ENCODE data around the gene SLC4A1AP.
"Not testable (repeated sequence)": the region's sequence is repeated elsewhere in the genome, so short reads cannot be mapped to it uniquely, and the experiment has no call there.

Gene SLC4A1AP

GRCh38 chr2:27664154-27664574, 475 bp downstream of the SLC4A1AP start:
- H3K4me2 ChIP-seq = peak overlapping the region; percentile 79 to 99 (median 97)
- H4K20me1 ChIP-seq = peaks cover 0 to 5% (median 0%) of the 10 kb centered on the region in 11 experiments; a peak in 1 of 22 replicates
- H3K4me1 ChIP-seq = peaks cover 29 to 68% (median 45%) of the 10 kb centered on the region in 10 experiments
- no peaks in the 10 kb centered on the region for H3K9me3 ChIP-seq (replicated peaks in 1 of 11)
- peak overlapping the region; percentile 72 to 93 (median 84) for H3K4me3 ChIP-seq
- H3K27me3 ChIP-seq = no peaks in the 10 kb centered on the region
- peak overlapping the region; percentile 78 to 92 (median 89) for H3K9ac ChIP-seq
- H3K36me3 ChIP-seq = peaks cover 40 to 59% (median 54%) of the 10 kb centered on the region in 11 experiments
- no peak for TF ChIP-seq Cebpa-rat (IDR thresholded peaks at IDR 0.05)
- H3K27ac ChIP-seq = peak overlapping the region; percentile 79 to 94 (median 92)

- peaks cover 29 to 62% (median 45%) of the 10 kb centered on the region in 10 experiments for H3K4me1 ChIP-seq
- peak overlapping the region in 10 of 11 experiments; percentile 79 to 94 (median 92); a peak in 20 of 22 replicates for H3K27ac ChIP-seq
- H3K9ac ChIP-seq = peak overlapping the region; percentile 78 to 92 (median 89)
- peak overlapping the region; percentile 79 to 99 (median 97) for H3K4me2 ChIP-seq
- H3K36me3 ChIP-seq = peaks cover 40 to 59% (median 53%) of the 10 kb centered on the region in 11 experiments
- H3K4me3 ChIP-seq = peak overlapping the region; percentile 72 to 93 (median 84)
- H4K20me1 ChIP-seq = peaks cover 0 to 5% (median 0%) of the 10 kb centered on the region in 11 experiments; a peak in 1 of 22 replicates
- peak in 6 of 11 experiments; percentile 17 to 81 (median 46); a peak in 7 of 22 replicates for TF ChIP-seq Cebpa-rat (IDR thresholded peaks at IDR 0.05)
- H3K27me3 ChIP-seq = no peaks in the 10 kb centered on the region
- H3K9me3 ChIP-seq (replicated peaks in 1 of 11) = no peaks in the 10 kb centered on the region
These were observed 1.1 kb downstream of the SLC4A1AP start for GRCh38 chr2:27664622-27665363.

DNA sequence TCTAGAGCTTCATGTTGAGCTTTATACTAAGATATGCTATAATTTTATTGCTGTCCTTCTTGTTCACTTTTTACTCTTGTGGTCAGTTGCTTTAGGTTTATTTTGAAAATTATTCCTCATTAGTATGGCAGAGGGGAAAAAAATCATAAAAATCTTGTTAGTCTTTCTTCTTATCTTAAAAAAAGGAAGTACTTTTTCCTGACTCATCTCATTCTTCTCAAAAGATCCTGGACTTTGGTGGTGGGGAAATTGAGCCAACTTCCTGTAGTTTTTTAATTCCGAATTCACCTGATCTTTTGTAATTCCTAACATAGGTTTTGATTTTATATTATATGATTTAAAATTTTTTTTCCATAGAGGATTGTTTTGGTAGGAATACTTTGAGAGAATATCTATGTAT, 3.8 kb downstream of the SLC4A1AP start:
- Histone ChIP-seq H3K27ac (peak overlapping the region in 9 of 11 experiments; percentile 30 to 68 (median 44); a peak in 14 of 22 replicates), H3K9ac (peak overlapping the region in 6 of 11 experiments; percentile 29 to 56 (median 48); a peak in 8 of 22 replicates)

DNA sequence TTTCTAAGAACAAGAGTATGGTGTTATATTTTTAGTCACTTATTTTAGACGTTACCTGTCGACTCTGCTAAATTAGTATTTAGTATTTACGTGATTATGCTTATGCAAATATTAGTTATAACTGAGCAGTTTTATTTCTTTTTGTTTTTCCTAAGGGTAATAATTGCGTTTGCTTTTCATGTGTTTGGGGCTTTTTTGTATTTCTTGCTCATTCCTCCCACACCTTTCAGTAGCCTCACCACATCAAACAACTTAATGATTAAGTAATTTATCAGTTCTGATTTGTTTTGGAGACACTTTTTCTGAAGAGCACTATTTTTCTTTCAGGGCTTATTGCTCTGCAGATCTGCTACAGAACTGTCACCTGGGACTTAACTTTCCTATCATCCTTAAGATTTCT, 7.5 kb downstream of the SLC4A1AP start:
- H4K20me1 ChIP-seq = no peaks in the 10 kb centered on the region
- H3K4me3 ChIP-seq = no peak overlapping the region
- no peaks in the 10 kb centered on the region for H3K27me3 ChIP-seq
- H3K4me1 ChIP-seq = peaks cover 0 to 22% (median 16%) of the 10 kb centered on the region in 10 experiments; a peak in 14 of 20 replicates
- H3K9me3 ChIP-seq (replicated peaks in 1 of 11) = no peaks in the 10 kb centered on the region
- H3K4me2 ChIP-seq = no peak overlapping the region
- TF ChIP-seq Cebpa-rat (IDR thresholded peaks at IDR 0.05) = no peak
- H3K27ac ChIP-seq = no peak overlapping the region
- H3K9ac ChIP-seq = no peak overlapping the region; a peak in 1 of 22 replicates
- H3K36me3 ChIP-seq = peaks cover 76 to 94% (median 84%) of the 10 kb centered on the region in 11 experiments

More for the DNA sequence above, 3.8 kb downstream of the SLC4A1AP start:
- peaks cover 0 to 3% (median 0%) of the 10 kb centered on the region in 11 experiments; a peak in 1 of 22 replicates for H4K20me1 ChIP-seq
- H3K4me1 ChIP-seq = peaks cover 25 to 47% (median 38%) of the 10 kb centered on the region in 10 experiments
- peaks cover 42 to 60% (median 52%) of the 10 kb centered on the region in 11 experiments for H3K36me3 ChIP-seq
- H3K27me3 ChIP-seq = no peaks in the 10 kb centered on the region
- peak overlapping the region in 1 of 10 experiments; percentile 31; a peak in 1 of 20 replicates for H3K4me3 ChIP-seq
- no peak for TF ChIP-seq Cebpa-rat (IDR thresholded peaks at IDR 0.05)
- no peaks in the 10 kb centered on the region for H3K9me3 ChIP-seq (replicated peaks in 1 of 11)
- peak overlapping the region in 7 of 11 experiments; percentile 37 to 80 (median 69); a peak in 12 of 22 replicates for H3K4me2 ChIP-seq

- no peak overlapping the region for H3K4me3 ChIP-seq
- no peaks in the 10 kb centered on the region for H3K27me3 ChIP-seq
- H3K4me1 ChIP-seq = peaks cover 0 to 7% (median 2%) of the 10 kb centered on the region in 10 experiments; a peak in 9 of 20 replicates
- H3K36me3 ChIP-seq = peaks cover 87 to 98% (median 93%) of the 10 kb centered on the region in 11 experiments
- no peaks in the 10 kb centered on the region for H3K9me3 ChIP-seq (replicated peaks in 1 of 11)
- H3K27ac ChIP-seq = no peak overlapping the region
- no peak overlapping the region for H3K4me2 ChIP-seq
- TF ChIP-seq Cebpa-rat (IDR thresholded peaks at IDR 0.05) = no peak
- no peaks in the 10 kb centered on the region for H4K20me1 ChIP-seq
- H3K9ac ChIP-seq = no peak overlapping the region
These were observed 9.2 kb downstream of the SLC4A1AP start for GRCh38 chr2:27672723-27673486.

GRCh38 chr2:27680571-27680970, 16.9 kb downstream of the SLC4A1AP start:
- H3K36me3 ChIP-seq = peaks cover 78 to 97% (median 88%) of the 10 kb centered on the region in 11 experiments
- TF ChIP-seq Cebpa-rat (IDR thresholded peaks at IDR 0.05) = no peak
- H3K27ac ChIP-seq = no peak overlapping the region
- no peaks in the 10 kb centered on the region for H3K27me3 ChIP-seq
- peaks cover 0 to 4% (median 0%) of the 10 kb centered on the region in 11 experiments; a peak in 1 of 22 replicates for H4K20me1 ChIP-seq
- H3K9ac ChIP-seq = 0 out of 22 replicates have a peak overlapping the region, but pooled peaks of 1 of the 11 experiments have one; percentile 43
- no peaks in the 10 kb centered on the region for H3K9me3 ChIP-seq (replicated peaks in 1 of 11)
- H3K4me3 ChIP-seq = no peak overlapping the region
- H3K4me1 ChIP-seq = peaks cover 0 to 32% (median 2%) of the 10 kb centered on the region in 10 experiments; a peak in 7 of 20 replicates
- no peak overlapping the region for H3K4me2 ChIP-seq

DNA sequence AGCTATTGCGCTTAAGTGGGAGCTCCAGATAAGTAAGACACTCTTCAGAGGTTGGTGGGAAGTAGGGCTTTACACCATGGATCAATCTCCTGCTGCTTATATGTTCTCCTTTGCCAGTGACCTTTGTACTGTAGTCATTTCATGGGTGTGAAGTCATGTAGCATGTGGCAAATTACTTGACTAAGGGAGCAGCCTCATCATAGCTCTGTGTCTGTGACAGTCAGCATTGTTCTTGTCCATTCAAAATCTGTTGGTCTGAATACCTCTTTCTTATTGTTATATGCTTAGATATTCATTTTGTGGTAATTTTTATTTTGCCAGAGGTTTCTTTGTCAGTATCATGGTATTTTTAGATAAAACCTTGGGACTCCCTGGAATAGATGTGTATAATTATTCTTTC, 18.2 kb downstream of the SLC4A1AP start:
- no peaks in the 10 kb centered on the region for H3K9me3 ChIP-seq (replicated peaks in 1 of 11)
- H3K36me3 ChIP-seq = peaks cover 77 to 97% (median 88%) of the 10 kb centered on the region in 11 experiments
- H3K4me1 ChIP-seq = peaks cover 0 to 32% (median 2%) of the 10 kb centered on the region in 10 experiments; a peak in 7 of 20 replicates
- peak overlapping the region in 2 of 11 experiments; percentile 43; a peak in 1 of 22 replicates for H3K9ac ChIP-seq
- H3K27me3 ChIP-seq = no peaks in the 10 kb centered on the region
- H3K4me3 ChIP-seq = no peak overlapping the region
- H3K4me2 ChIP-seq = peak overlapping the region in 1 of 11 experiments; percentile 9; a peak in 1 of 22 replicates
- no peak overlapping the region for H3K27ac ChIP-seq
- peaks cover 0 to 4% (median 0%) of the 10 kb centered on the region in 11 experiments; a peak in 1 of 22 replicates for H4K20me1 ChIP-seq
- TF ChIP-seq Cebpa-rat (IDR thresholded peaks at IDR 0.05) = no peak

- Histone ChIP-seq H3K4me2 (peak overlapping the region in 2 of 11 experiments; percentile 36 to 46; a peak in 3 of 22 replicates), H3K4me1 (peaks cover 0 to 32% (median 2%) of the 10 kb centered on the region in 10 experiments; a peak in 7 of 20 replicates), H3K9ac (0 out of 22 replicates have a peak overlapping the region, but pooled peaks of 1 of the 11 experiments have one; percentile 43), H3K36me3 (peaks cover 77 to 97% (median 88%) of the 10 kb centered on the region in 11 experiments)
- H3K9me3 ChIP-seq (replicated peaks in 1 of 11); H3K27ac ChIP-seq; H4K20me1 ChIP-seq; H3K27me3 ChIP-seq; H3K4me3 ChIP-seq: not testable (repeated sequence)
These were observed 18.7 kb downstream of the SLC4A1AP start for GRCh38 chr2:27682334-27682771.
